Esophagus squamous epithelium (tissue), 5 donors: ENCODE results near the gene RFWD3. TPM values are rescaled to one million over a fixed set of nuclear protein-coding genes. Genes with fewer than 3 reads are reported as not detected.

ENCODE experiments used
- DNase-seq: peaks from one replicate; lab custom pipeline; 2025; lab: John Stamatoyannopoulos, UW
- H3K27ac ChIP-seq, 4 donors: fragments of 200-600 bp; sonication (generic); one replicate each; pipeline ENCODE4 v1.5.1; 2016 to 2019; ENCODE audit warnings: mild to moderate bottlenecking in 1 of 4
- H3K27me3 ChIP-seq, 4 donors: fragments of 200-600 bp; sonication (generic); 1 replicate in 3 of 4; 2 replicates in 1 of 4; pipeline versions ENCODE4 v1.5.1 to v1.6.0; 2017 to 2021; ENCODE audit warnings: antibody characterized with exemption in 1 of 4
- H3K36me3 ChIP-seq, 3 donors: fragments of 200-600 bp; sonication (generic); one replicate each; pipeline ENCODE4 v1.5.1; 2016 to 2019
- H3K4me1 ChIP-seq, 3 donors: fragments of 200-600 bp; sonication (generic); one replicate each; pipeline ENCODE4 v1.5.1; 2017 to 2019
- H3K4me3 ChIP-seq, 4 donors: fragments of 200-600 bp; sonication (generic); 1 replicate in 3 of 4; 2 replicates in 1 of 4; pipeline ENCODE4 v1.5.1; 2016 to 2019; ENCODE audit warnings: mild to moderate bottlenecking in 2 of 4, moderate library complexity in 1 of 4
- H3K9me3 ChIP-seq, 3 donors: fragments of 200-600 bp; sonication (generic); one replicate each; pipeline ENCODE4 v1.5.1; 2016 to 2019
- CTCF ChIP-seq, 6 experiments: fragments of 450-650 bp in 4 of 6; fragments of 200-600 bp in 2 of 6; sonication (generic) in 2 of 6; IDR thresholded peaks; one replicate each; pipeline ENCODE4 v1.5.1; 2016 to 2019; ENCODE audit warnings: antibody characterized with exemption in 6 of 6, mild to moderate bottlenecking in 4 of 6, moderate library complexity in 4 of 6
- POLR2A ChIP-seq, 4 donors: fragments of 450-650 bp; IDR thresholded peaks; one replicate each; pipeline ENCODE4 v1.6.1; 2017; ENCODE audit warnings: antibody characterized with exemption in 4 of 4, mild to moderate bottlenecking in 4 of 4, moderate library complexity in 3 of 4
- WGBS, 2 donors: methylation state at CpG; one replicate each; pipeline ENCODE4 v1.1.5; 2018; 5-methylcytosine and 5-hydroxymethylcytosine counted together
- intact Hi-C: fragments of 100-400 bp; cut with DNase I; formaldehyde crosslinking; loops from one replicate; pipeline ENCODE4 v1.15.0; 2022
- total RNA-seq, 4 donors: library from RNA; depleted of rRNA; stranded (reverse); fragments of >200 nt; gene quantifications; one replicate each; pipeline ENCODE4 v1.1.0, GENCODE V29; 2016
- donor health status: DM: yes; HTN: yes; CAD: no.

Gene RFWD3
- total RNA-seq, 4 donors from 2014 or later: 10.1 to 35.2 (median 16.7) TPM

GRCh38 chr16:74711938-74712337 is 45.3 kb upstream of the RFWD3 start:
- intact Hi-C loops: no loop called here
- Histone ChIP-seq H3K4me1 (peaks cover 0 to 6% (median 0%) of the 10 kb centered on the region in 3 donors), H3K4me3 (no peak overlapping the region), H3K27me3 (no peaks in the 10 kb centered on the region), H3K27ac (no peak overlapping the region), H3K36me3 (no peaks in the 10 kb centered on the region), H3K9me3 (no peaks in the 10 kb centered on the region)
- TF ChIP-seq CTCF (IDR thresholded peaks at IDR 0.05): no peak
- no peak for TF ChIP-seq POLR2A (IDR thresholded peaks at IDR 0.05)
- 97 to 100% methylated on average over 2 to 7 of the region's 12 CpGs for WGBS, 2 donors
- DNase-seq: no peak

- TF ChIP-seq CTCF (IDR thresholded peaks at IDR 0.05) (no peak), POLR2A (IDR thresholded peaks at IDR 0.05) (no peak)
- Histone ChIP-seq H3K36me3 (no peaks in the 10 kb centered on the region), H3K9me3 (no peaks in the 10 kb centered on the region), H3K4me1 (peaks cover 0 to 6% (median 0%) of the 10 kb centered on the region in 3 donors), H3K4me3 (no peak overlapping the region), H3K27ac (no peak overlapping the region), H3K27me3 (no peaks in the 10 kb centered on the region)
- WGBS, 2 donors: 88 to 96% methylated on average over 3 to 7 of the region's 8 CpGs
- intact Hi-C loops: no loop called here
- DNase-seq: no peak
Observed at GRCh38 chr16:74710401-74710800, 43.7 kb upstream of the RFWD3 start.

GRCh38 chr16:74709441-74709877 is 42.8 kb upstream of the RFWD3 start:
- WGBS, 2 donors: 0% methylated on average over 6 of the region's 6 CpGs
- Histone ChIP-seq H3K36me3 (no peaks in the 10 kb centered on the region), H3K9me3 (no peaks in the 10 kb centered on the region), H3K27me3 (no peaks in the 10 kb centered on the region), H3K4me1 (peaks cover 0 to 6% (median 0%) of the 10 kb centered on the region in 3 donors), H3K4me3 (no peak overlapping the region), H3K27ac (no peak overlapping the region)
- intact Hi-C loops: loop anchor here (5.0 to 10.0 kb wide), 2 partner anchors 153 to 405 kb away; partner anchors contain the start of gene LDHD
- peak; percentile 78 to 98 (median 96) for TF ChIP-seq CTCF (IDR thresholded peaks at IDR 0.05)
- TF ChIP-seq POLR2A (IDR thresholded peaks at IDR 0.05): no peak
- DNase-seq: no peak

GRCh38 chr16:74700438-74701225 is 34.0 kb upstream of the RFWD3 start, which contains the start of gene MLKL:
Gene MLKL, minus strand, starts transcription at chr16:74700862. Its CDS starts 5,105 bp downstream, at chr16:74695757.
- Histone ChIP-seq H3K27me3 (no peaks in the 10 kb centered on the region), H3K36me3 (peaks cover 0 to 8% (median 0%) of the 10 kb centered on the region in 3 donors), H3K27ac (peak within 1 kb of the TSS; percentile 87 to 97 (median 93)), H3K4me1 (peaks cover 15 to 56% (median 29%) of the 10 kb centered on the region in 3 donors), H3K4me3 (peak within 1 kb of the TSS; percentile 56 to 92 (median 78)), H3K9me3 (no peaks in the 10 kb centered on the region)
- no peak for DNase-seq
- peak in 2 of 4 donors; percentile 29 to 63 for TF ChIP-seq POLR2A (IDR thresholded peaks at IDR 0.05)
- no peak for TF ChIP-seq CTCF (IDR thresholded peaks at IDR 0.05)
- intact Hi-C loops: loop anchor here (10.0 kb wide), 1 partner anchor 414 kb away; the partner anchor contains the start of gene LDHD
- WGBS, 2 donors: 1 to 16% methylated on average over 22 to 23 of the region's 35 CpGs

GRCh38 chr16:74700116-74700437 is 33.4 kb upstream of the RFWD3 start:
- no peaks in the 10 kb centered on the region for H3K27me3 ChIP-seq
- peak overlapping the region; percentile 87 to 97 (median 93) for H3K27ac ChIP-seq
- H3K4me1 ChIP-seq: peaks cover 15 to 58% (median 29%) of the 10 kb centered on the region in 3 donors
- no peak for DNase-seq
- no peaks in the 10 kb centered on the region for H3K9me3 ChIP-seq
- H3K36me3 ChIP-seq: peaks cover 0 to 13% (median 3%) of the 10 kb centered on the region in 3 donors
- intact Hi-C loops: loop anchor here (10.0 kb wide), 1 partner anchor 415 kb away; the partner anchor contains the start of gene LDHD
- TF ChIP-seq POLR2A (IDR thresholded peaks at IDR 0.05) (no peak), CTCF (IDR thresholded peaks at IDR 0.05) (no peak)
- WGBS, 2 donors: 5 to 6% methylated on average over 8 to 16 of the region's 16 CpGs
- peak overlapping the region; percentile 56 to 92 (median 78) for H3K4me3 ChIP-seq
